Activated CD4-positive, alpha-beta T cell treated with anti-CD3 and anti-CD28 coated beads, Interleukin-2, amount 50 U/mL, for 24 hours (primary cell): Measurements from ENCODE around the gene PRR15.

Experiments
- DNase-seq, 2 donors: peaks; one replicate each; pipeline ENCODE4 v3.0.0-alpha.2; 2020; ENCODE audit warnings: low read depth in 1 of 2, low spot score in 1 of 2

The PRR15 gene

DNA sequence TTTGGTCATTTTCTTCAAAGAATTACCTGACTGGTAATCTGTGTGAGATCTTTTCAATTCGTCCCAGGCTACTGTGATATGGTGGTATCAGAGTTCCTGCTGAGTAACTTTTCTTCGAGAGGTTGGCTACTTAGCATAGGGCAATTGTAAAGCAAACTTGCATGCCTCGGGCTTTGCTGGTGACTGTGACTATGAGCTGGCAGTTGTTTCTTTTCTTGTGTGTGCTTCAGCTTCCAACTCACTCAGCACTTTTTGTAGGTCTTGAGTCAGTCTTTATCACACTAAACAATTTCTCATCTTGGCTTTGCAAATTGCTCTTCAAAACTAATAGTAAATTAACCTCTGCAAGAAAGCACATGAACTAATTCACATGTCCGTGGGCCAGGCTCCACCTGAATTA lies 44.3 kb downstream of the PRR15 start:
- no peak for DNase-seq

DNA sequence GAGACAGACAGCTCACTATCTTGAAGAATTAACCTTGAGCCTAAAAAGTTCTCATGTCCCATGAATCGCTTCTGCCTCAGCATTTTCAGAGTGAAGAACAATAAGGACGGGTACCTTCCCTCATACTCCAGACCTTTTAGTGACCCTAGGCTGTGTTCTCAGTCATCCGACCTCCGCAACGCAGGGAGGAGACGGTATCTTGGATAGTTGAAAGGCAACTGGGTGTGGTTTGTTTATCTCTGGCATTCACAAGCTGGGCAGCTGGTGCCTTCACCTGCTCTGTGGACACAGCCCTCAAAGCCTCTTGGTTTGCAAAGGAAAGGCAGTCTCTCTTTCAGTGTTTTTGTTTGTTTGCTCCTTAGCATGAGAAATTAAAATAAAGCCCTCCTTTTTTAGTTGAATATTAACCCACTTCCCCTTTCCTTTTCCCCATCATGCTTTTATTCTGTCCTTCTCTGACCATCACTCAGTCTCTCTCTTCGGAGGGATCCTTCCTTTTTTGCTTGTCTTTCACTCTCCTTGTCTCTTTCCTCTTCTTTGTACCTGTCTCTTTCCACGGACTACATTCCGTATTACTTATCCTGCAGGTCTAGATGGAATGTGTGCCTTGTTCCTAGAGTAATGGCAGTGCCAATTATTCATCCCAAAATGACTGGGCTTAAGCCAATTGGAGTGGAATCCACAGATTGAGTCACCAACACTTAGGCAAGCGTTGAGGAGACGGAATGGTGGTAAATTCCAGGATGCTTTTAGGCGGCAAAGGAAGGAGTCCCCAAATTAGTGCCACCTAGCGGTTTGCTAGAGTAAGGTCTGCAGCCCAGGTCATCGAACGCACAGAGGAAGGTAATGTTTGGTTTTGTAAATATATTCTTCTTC lies 45.8 kb downstream of the PRR15 start:
- no peak for DNase-seq

DNA sequence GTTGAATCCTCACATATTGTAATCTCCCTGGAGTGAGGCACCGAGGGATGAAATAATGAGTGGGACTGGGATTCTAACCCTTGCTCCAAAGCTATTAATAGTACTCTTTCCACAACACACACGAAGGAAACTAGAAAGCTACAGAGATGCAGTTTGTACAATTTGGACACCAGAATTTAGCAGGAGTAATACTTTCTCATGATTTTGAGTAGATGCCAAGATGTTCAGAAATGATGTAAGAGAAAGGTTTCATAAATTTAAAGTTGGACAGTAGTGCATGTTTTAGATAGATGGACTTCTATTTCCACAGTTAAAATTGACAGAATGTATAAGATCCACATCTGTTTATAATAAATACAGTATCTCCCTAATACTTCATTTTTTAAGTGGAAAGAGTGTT lies 46.5 kb downstream of the PRR15 start:
- no peak for DNase-seq

DNA sequence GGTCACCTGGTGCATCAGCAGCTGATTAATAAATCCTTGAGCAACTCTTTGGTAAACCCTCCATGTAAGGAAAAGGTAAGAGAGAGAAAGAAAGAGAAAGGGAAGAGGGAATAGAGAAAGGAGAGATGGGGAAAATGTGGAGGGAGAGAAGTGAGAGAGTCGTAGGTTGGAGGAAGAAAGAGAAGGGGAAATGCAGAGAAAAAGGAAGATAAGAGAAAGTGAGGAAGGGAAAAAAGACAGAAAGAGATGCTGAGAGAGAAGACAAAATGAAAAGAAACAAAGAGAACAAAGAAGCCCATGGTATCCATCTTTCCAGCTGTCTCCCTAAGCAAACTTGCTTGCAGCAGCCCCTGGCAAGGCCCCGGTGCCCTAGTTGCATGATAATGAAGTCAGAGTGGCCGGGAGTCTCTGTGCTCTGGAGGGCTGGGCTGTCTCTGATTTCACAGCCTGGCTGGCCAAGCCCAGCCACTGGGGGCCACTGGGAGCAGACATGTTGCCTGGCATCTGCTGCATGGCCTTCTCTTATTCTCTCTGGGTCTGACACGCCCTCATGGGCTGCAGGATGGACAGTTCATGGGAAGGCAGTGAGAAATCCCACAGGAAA lies 48.4 kb downstream of the PRR15 start:
- no peak for DNase-seq

DNA sequence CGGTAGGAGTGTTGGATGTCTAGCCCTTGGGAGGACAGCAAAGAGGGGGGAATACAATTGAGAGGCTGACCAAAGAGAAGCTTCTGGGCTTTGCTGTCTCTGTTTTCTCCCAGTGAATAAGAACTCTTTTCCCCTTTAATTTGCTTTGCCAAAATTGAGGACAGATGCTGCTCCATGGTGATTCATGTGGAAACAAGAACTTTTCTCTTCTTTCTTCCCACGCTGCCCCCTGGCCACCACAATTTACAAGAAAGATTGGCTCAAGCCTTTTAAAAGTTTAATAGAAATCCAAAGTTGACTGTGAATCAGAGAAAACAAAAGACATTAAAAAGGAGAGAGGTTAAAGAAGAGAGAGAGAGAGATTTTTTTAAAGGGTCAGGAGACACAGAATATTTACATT lies 49.0 kb downstream of the PRR15 start:
- DNase-seq: no peak

DNA sequence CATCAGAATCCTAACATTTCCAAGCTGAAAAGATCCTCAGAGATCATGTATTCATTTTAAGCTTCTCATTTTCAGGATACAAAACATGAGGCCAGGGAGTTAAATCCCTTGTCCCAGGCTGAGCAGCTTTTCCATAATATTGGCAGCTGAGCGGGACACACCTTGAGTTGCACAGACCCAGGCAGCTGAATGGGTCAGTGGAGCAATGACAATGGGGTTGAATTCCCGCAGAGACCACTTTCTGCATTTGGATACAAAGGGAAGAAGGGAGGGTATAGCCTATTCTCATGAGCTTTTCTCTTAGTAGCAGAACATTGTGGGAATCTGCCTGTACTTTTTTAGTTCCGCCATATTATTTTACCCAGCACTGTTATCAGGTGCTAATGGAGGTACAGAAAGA lies 49.5 kb downstream of the PRR15 start:
- no peak for DNase-seq

DNA sequence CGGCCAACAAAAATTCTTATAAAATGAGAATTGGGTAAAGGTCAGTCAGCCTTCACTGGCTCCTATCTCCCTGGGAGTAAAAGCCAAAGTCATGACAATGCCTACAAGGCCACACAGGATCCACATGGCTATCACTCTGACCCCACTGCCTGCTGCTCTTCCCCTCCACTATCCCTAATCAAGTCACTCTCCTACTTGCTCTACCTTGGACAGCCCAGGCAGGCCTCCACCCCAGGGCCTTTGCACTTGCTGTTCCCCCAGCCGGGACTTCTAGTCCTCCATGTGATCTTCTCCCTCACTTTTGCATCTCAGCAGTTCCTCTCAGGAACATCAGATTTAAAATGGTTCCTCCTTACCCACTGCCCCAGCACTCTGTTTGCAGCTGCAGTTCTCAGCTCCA lies 50.6 kb downstream of the PRR15 start:
- no peak for DNase-seq
